ENCODE data around the gene HBS1L. TPM values are rescaled to one million over a fixed set of nuclear protein-coding genes. Genes with fewer than 3 reads are reported as not detected.

Gene HBS1L
- polyA plus RNA-seq, 1 of the 3 experiments (the other 2 are of a cell fraction) = 19.0 TPM

- Histone ChIP-seq H3K9ac (no peak overlapping the region), H4K20me1 (ENCODE audit: insufficient read depth) (no peaks in the 10 kb centered on the region), H3K79me2 (ENCODE audit: insufficient read depth) (no peaks in the 10 kb centered on the region), H3K36me3 (replicated peaks in 1 of 2; ENCODE audit: control insufficient read depth in 1 of 2, insufficient read depth in 2 of 2, low read length in 1 of 2) (peaks cover 5 to 16% of the 10 kb centered on the region in 2 experiments), H3K9me2 (no peaks in the 10 kb centered on the region), H3K4me1 (ENCODE audit: control insufficient read depth in 1 of 2, insufficient read depth in 2 of 2, low read depth in 1 of 2, low read length in 1 of 2) (no peaks in the 10 kb centered on the region), H3K9me3 (no peaks in the 10 kb centered on the region), H3K4me3 (ENCODE audit: low read depth in 2 of 2, low read length in 1 of 2) (no peak overlapping the region), H2AFZ (ENCODE audit: low read depth) (no peak overlapping the region), H3K4me2 (no peak overlapping the region), H3K27me3 (ENCODE audit: insufficient read depth) (no peaks in the 10 kb centered on the region), H3K27ac (ENCODE audit: low read depth in 2 of 2, low read length in 1 of 2) (no peak overlapping the region), H3F3A (replicated peaks; ENCODE audit: insufficient read depth) (no peaks in the 10 kb centered on the region)
- no peak for DNase-seq
- no peak for TF ChIP-seq RXRA (IDR thresholded peaks at IDR 0.05; ENCODE audit: borderline replicate concordance, low read depth)
- no peak for TF ChIP-seq FOXJ3 (CRISPR knock-in tag; IDR thresholded peaks at IDR 0.05)
- no peak for TF ChIP-seq RCOR1 (IDR thresholded peaks at IDR 0.05; ENCODE audit: low read length)
- no peak for TF ChIP-seq CTCF (IDR thresholded peaks at IDR 0.05)
- TF ChIP-seq NRF1 (IDR thresholded peaks at IDR 0.05; ENCODE audit: low read depth, low read length) = no peak
- no peak for TF ChIP-seq IRF3 (IDR thresholded peaks at IDR 0.05; ENCODE audit: low read depth, low read length)
- TF ChIP-seq REST (IDR thresholded peaks at IDR 0.05; ENCODE audit: low read depth, low read length) = no peak
- TF ChIP-seq JUND (IDR thresholded peaks at IDR 0.05) = no peak
- no peak for TF ChIP-seq CHD2 (IDR thresholded peaks at IDR 0.05; ENCODE audit: low read length, partially characterized antibody)
- POLR2A ChIA-PET = no interaction called here
- WGBS (ENCODE audit: low lambda C conversion rate) = 98% methylated on average over 2 of the region's 2 CpGs
- CTCF ChIA-PET = interaction anchor here (1.2 to 1.5 kb wide), 2 partner anchors 9 to 12 kb away, joined by 3 to 4 read pairs; no protein-coding TSS in a partner anchor
Measured at GRCh38 chr6:135004399-135004798, 50.2 kb downstream of the HBS1L start.
